Natural killer cell (primary cell): ENCODE results near the gene LAMC3. TPM values are rescaled to one million over a fixed set of nuclear protein-coding genes. Genes with fewer than 3 reads are reported as not detected.

Experiments used
- ATAC-seq, 3 donors: fragments of 150-1000 bp in 2 of 3; fragments of 200-7000 bp in 1 of 3; cut with Tn5 transposase; 1 replicate in 1 of 3; 2 replicates in 2 of 3; pipeline ENCODE4 v1.10.0; 2021; ENCODE audit warnings: mild to moderate bottlenecking in 2 of 3, moderate library complexity in 2 of 3
- DNase-seq, 2 donors: peaks; one replicate each; pipeline versions ENCODE4 v3.0.0 to v3.0.0-alpha.2; 2013 to 2021; ENCODE audit warnings: mixed read lengths in 1 of 2
- H3K27ac ChIP-seq: one replicate; pipeline ENCODE4 v1.5.1; 2013; ENCODE audit warnings: mild to moderate bottlenecking, low read length
- H3K27me3 ChIP-seq: one replicate; pipeline ENCODE4 v1.6.1; 2013; ENCODE audit warnings: low read length; ENCODE audit not compliant: control insufficient read depth, insufficient read depth
- H3K36me3 ChIP-seq: one replicate; pipeline ENCODE4 v1.6.1; 2013; ENCODE audit warnings: low read length; ENCODE audit not compliant: control insufficient read depth, insufficient read depth
- H3K4me1 ChIP-seq: one replicate; pipeline ENCODE4 v1.6.1; 2013; ENCODE audit warnings: low read length; ENCODE audit not compliant: control insufficient read depth, insufficient read depth
- H3K4me3 ChIP-seq: one replicate; pipeline ENCODE4 v1.5.1; 2013; ENCODE audit warnings: low read length
- H3K9me3 ChIP-seq: one replicate; pipeline ENCODE4 v1.6.1; 2013; ENCODE audit warnings: low read length; ENCODE audit not compliant: control insufficient read depth, insufficient read depth
- H3K27ac Mint-ChIP-seq, 2 donors: one replicate each; pipeline ENCODE4 v1.8.0; 2022; ENCODE audit warnings: mild to moderate bottlenecking in 2 of 2, mixed read lengths in 2 of 2, moderate library complexity in 1 of 2
- H3K27me3 Mint-ChIP-seq, 2 donors: one replicate each; pipeline ENCODE4 v1.8.0; 2022; ENCODE audit warnings: low read depth in 2 of 2, mixed read lengths in 2 of 2
- H3K36me3 Mint-ChIP-seq: one replicate; pipeline ENCODE4 v1.8.0; 2022; ENCODE audit warnings: mixed read lengths
- H3K4me1 Mint-ChIP-seq, 2 donors: one replicate each; pipeline ENCODE4 v1.8.0; 2022; ENCODE audit warnings: mixed read lengths in 2 of 2
- H3K4me3 Mint-ChIP-seq: one replicate; pipeline ENCODE4 v1.8.0; 2022; ENCODE audit warnings: mild to moderate bottlenecking, moderate library complexity, mixed read lengths
- H3K9me3 Mint-ChIP-seq, 2 donors: one replicate each; pipeline ENCODE4 v1.8.0; 2022; ENCODE audit warnings: mixed read lengths in 2 of 2
- WGBS: methylation state at CpG from one replicate; pipeline ENCODE4 v1.1.7; 2013; ENCODE audit warnings: missing lambda C conversion rate; ENCODE audit not compliant: insufficient coverage; 5-methylcytosine and 5-hydroxymethylcytosine counted together
- intact Hi-C: fragments of 100-400 bp; cut with micrococcal nuclease; formaldehyde crosslinking; loops from one replicate; pipeline ENCODE4 v1.14.2; 2022
- total RNA-seq, 4 donors: library from RNA; stranded (reverse); fragments of 120-200 nt in 1 of 4; gene quantifications; one replicate each; pipeline versions ENCODE4 v1.2.3 to v1.2.4, GENCODE V29; 2013 to 2022
- TF ChIP-seq, protein P1 (sequence below): fragments of 200-600 bp; IDR thresholded peaks from one replicate; pipeline ENCODE4 v1.8.0; 2022; ENCODE audit warnings: antibody characterized with exemption

Gene LAMC3
- total RNA-seq, 3 donors from 2014 or later (not counting 1 experiment from before 2014, with no cell fraction given): not detected

DNA sequence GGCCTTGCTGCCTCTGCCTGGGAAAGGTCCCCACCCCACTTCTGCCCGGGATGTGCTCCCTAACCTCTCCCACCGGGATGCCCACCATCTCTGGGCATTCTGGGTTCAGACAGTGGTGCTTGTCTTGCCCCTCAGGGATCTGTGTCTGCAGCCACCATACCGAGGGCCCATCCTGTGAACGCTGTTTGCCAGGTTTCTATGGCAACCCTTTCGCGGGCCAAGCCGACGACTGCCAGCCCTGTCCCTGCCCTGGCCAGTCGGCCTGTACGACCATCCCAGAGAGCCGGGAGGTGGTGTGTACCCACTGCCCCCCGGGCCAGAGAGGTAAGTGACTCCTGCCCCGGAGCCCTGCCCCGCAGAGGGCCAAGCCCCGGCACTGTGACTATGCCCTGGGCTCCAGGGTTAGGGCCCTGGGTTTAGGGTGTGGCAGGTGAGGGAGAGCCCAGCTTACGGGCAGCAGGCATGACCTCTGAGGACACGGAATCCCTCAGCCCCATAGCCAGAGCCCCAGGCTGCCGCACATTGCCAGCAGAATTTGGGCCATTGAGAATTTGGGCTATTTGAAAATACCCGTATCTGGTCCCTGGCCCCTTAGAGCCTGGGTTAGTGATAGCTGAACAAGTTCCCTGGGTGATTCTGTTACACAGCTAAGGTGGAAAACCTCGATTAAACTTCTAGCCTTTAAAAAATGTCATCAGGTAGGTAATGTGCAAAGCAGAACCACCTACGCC is 52.1 kb downstream of the LAMC3 start:
- no peak overlapping the region for H3K4me3 ChIP-seq
- no peaks in the 10 kb centered on the region for H3K9me3 ChIP-seq
- peaks cover 0 to 2% of the 10 kb centered on the region in 2 donors for H3K27me3 Mint-ChIP-seq
- TF ChIP-seq, protein P1, sequence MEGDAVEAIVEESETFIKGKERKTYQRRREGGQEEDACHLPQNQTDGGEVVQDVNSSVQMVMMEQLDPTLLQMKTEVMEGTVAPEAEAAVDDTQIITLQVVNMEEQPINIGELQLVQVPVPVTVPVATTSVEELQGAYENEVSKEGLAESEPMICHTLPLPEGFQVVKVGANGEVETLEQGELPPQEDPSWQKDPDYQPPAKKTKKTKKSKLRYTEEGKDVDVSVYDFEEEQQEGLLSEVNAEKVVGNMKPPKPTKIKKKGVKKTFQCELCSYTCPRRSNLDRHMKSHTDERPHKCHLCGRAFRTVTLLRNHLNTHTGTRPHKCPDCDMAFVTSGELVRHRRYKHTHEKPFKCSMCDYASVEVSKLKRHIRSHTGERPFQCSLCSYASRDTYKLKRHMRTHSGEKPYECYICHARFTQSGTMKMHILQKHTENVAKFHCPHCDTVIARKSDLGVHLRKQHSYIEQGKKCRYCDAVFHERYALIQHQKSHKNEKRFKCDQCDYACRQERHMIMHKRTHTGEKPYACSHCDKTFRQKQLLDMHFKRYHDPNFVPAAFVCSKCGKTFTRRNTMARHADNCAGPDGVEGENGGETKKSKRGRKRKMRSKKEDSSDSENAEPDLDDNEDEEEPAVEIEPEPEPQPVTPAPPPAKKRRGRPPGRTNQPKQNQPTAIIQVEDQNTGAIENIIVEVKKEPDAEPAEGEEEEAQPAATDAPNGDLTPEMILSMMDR: no peak
- H3K9me3 Mint-ChIP-seq: no peaks in the 10 kb centered on the region
- no peaks in the 10 kb centered on the region for H3K4me1 Mint-ChIP-seq
- no peak for DNase-seq
- WGBS: 79% methylated on average over 21 of the region's 21 CpGs
- no peak overlapping the region for H3K4me3 Mint-ChIP-seq
- H3K4me1 ChIP-seq: no peaks in the 10 kb centered on the region
- H3K27ac ChIP-seq: no peak overlapping the region
- intact Hi-C loops: no loop called here
- ATAC-seq: no peak
- no peaks in the 10 kb centered on the region for H3K36me3 ChIP-seq
- H3K27me3 ChIP-seq: no peaks in the 10 kb centered on the region
- H3K36me3 Mint-ChIP-seq: no peaks in the 10 kb centered on the region
- H3K27ac Mint-ChIP-seq: no peak overlapping the region

DNA sequence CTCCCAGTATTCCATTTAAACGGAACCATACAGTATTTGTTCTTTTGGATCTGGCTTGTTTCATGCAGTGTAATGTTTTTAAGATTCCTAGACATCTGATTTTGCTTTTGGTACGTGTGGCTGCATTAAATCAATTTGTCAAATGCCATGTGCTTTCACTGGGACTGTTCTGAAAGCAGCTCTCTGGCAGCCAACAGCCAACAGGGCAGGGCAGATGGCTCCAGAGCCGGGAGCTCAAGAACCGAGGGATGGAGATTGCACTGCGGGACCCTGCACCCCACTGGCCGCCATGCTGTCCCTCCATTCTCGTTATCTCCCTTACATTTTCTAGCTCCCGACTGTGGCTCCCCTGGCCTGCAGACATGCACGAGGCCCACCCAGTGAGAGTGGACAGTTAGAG is 54.0 kb downstream of the LAMC3 start:
- no peak overlapping the region for H3K27ac Mint-ChIP-seq
- H3K27me3 ChIP-seq: no peaks in the 10 kb centered on the region
- H3K4me1 Mint-ChIP-seq: no peaks in the 10 kb centered on the region
- no peak for ATAC-seq
- H3K4me3 Mint-ChIP-seq: no peak overlapping the region
- DNase-seq: no peak
- TF ChIP-seq, protein P1: no peak
- H3K4me3 ChIP-seq: no peak overlapping the region
- 89% methylated on average over 9 of the region's 9 CpGs for WGBS
- no peaks in the 10 kb centered on the region for H3K36me3 ChIP-seq
- H3K36me3 Mint-ChIP-seq: no peaks in the 10 kb centered on the region
- H3K9me3 Mint-ChIP-seq: no peaks in the 10 kb centered on the region
- H3K4me1 ChIP-seq: no peaks in the 10 kb centered on the region
- no peak overlapping the region for H3K27ac ChIP-seq
- peaks cover 0 to 2% of the 10 kb centered on the region in 2 donors for H3K27me3 Mint-ChIP-seq
- intact Hi-C loops: no loop called here
- H3K9me3 ChIP-seq: no peaks in the 10 kb centered on the region

DNA sequence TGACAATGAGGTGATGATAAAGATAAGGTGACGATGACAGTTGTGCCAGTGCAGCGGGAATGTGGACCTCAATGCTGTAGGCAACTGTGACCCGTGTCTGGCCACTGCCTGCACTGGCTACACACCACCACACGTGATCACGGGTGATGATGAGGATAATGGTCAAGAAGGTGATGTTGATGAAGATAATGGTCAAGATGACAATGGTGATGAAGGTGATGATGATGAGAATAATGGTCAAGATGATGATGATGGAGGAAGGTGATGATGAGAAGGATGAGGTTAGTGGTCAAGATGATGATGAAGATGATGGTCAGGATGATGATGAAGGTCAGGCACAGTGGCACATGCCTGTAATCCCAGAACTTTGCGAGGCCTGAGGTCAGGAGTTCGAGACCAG is 56.6 kb downstream of the LAMC3 start:
- 92% methylated on average over 7 of the region's 7 CpGs for WGBS
- Mint-ChIP-seq H3K4me1 (no peaks in the 10 kb centered on the region), H3K27me3 (peaks cover 0 to 2% of the 10 kb centered on the region in 2 donors), H3K4me3 (no peak overlapping the region), H3K36me3 (no peaks in the 10 kb centered on the region), H3K9me3 (no peaks in the 10 kb centered on the region), H3K27ac (no peak overlapping the region)
- Histone ChIP-seq H3K4me1 (no peaks in the 10 kb centered on the region), H3K36me3 (no peaks in the 10 kb centered on the region), H3K27me3 (no peaks in the 10 kb centered on the region), H3K4me3 (no peak overlapping the region), H3K9me3 (no peaks in the 10 kb centered on the region), H3K27ac (no peak overlapping the region)
- ATAC-seq (no peak), DNase-seq (no peak)
- TF ChIP-seq, protein P1: no peak
- intact Hi-C loops: no loop called here

DNA sequence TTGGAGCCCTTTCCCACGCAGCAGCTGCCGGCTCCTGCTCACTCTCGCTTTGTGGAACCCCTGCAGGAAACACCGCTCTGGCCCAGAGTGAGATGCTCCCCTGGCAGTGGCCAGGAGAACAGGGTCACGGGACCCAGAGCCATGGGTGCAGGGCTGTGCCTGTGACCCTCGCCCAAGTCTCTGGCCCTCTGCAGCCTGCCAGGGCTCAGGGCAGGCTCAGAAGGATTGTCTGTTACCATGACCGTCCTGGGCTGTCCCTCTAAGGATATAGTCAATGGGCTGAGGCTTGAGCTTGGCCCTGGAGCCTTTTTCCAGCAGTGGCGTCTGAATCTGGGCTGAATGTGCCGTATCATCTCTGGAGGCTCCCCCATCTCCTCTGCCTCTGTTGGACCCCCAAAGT is 58.7 kb downstream of the LAMC3 start:
- Histone ChIP-seq H3K27me3 (no peaks in the 10 kb centered on the region), H3K27ac (no peak overlapping the region), H3K4me1 (no peaks in the 10 kb centered on the region), H3K4me3 (no peak overlapping the region), H3K9me3 (no peaks in the 10 kb centered on the region), H3K36me3 (no peaks in the 10 kb centered on the region)
- DNase-seq (no peak), ATAC-seq (no peak)
- Mint-ChIP-seq H3K27me3 (peaks cover 0 to 2% of the 10 kb centered on the region in 2 donors), H3K4me1 (no peaks in the 10 kb centered on the region), H3K9me3 (no peaks in the 10 kb centered on the region), H3K4me3 (no peak overlapping the region), H3K27ac (no peak overlapping the region), H3K36me3 (no peaks in the 10 kb centered on the region)
- intact Hi-C loops: no loop called here
- TF ChIP-seq, protein P1: no peak
- 75% methylated on average over 9 of the region's 9 CpGs for WGBS
